ENCODE data around the gene CHST14.
"Not testable (repeated sequence)": the region's sequence is repeated elsewhere in the genome, so short reads cannot be mapped to it uniquely, and the experiment has no call there.

CHST14 gene

GRCh38 chr15:40449275-40449674 is 21.5 kb upstream of the CHST14 start:
- no peak for DNase-seq (ENCODE audit: low read depth)
- TF ChIP-seq, protein P1, sequence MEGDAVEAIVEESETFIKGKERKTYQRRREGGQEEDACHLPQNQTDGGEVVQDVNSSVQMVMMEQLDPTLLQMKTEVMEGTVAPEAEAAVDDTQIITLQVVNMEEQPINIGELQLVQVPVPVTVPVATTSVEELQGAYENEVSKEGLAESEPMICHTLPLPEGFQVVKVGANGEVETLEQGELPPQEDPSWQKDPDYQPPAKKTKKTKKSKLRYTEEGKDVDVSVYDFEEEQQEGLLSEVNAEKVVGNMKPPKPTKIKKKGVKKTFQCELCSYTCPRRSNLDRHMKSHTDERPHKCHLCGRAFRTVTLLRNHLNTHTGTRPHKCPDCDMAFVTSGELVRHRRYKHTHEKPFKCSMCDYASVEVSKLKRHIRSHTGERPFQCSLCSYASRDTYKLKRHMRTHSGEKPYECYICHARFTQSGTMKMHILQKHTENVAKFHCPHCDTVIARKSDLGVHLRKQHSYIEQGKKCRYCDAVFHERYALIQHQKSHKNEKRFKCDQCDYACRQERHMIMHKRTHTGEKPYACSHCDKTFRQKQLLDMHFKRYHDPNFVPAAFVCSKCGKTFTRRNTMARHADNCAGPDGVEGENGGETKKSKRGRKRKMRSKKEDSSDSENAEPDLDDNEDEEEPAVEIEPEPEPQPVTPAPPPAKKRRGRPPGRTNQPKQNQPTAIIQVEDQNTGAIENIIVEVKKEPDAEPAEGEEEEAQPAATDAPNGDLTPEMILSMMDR (conservative IDR thresholded peaks at IDR 0.05; ENCODE audit: low read depth, low read length): no peak
- no peak overlapping the region for H3K4me3 ChIP-seq (ENCODE audit: low read length)

DNA sequence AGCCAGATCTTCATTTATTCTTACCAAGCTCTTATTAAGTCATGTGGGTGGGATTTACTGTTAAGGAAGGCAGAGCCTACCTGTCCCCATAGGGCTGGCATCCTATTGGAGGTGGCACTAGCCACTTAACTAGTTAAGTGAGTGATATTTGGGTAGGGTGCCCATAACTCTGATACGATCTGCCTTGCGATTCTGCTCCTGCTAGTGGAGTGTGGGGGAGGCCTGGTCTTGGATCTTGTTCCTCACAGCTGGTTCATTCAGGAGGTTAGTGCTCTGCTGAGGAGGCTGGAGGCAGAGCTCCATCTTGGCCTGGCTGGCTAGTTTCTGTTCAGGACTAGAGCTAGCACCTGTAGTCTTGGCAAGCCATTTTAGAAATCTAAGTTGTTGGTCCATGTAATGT is 20.7 kb upstream of the CHST14 start:
- TF ChIP-seq, protein P1 (conservative IDR thresholded peaks at IDR 0.05; ENCODE audit: low read depth, low read length): no peak
- DNase-seq (ENCODE audit: low read depth): no peak
- no peak overlapping the region for H3K4me3 ChIP-seq (ENCODE audit: low read length)

GRCh38 chr15:40451527-40452158 is 19.1 kb upstream of the CHST14 start:
- DNase-seq (ENCODE audit: low read depth): no peak
- H3K4me3 ChIP-seq (ENCODE audit: low read length): no peak overlapping the region
- TF ChIP-seq, protein P1 (conservative IDR thresholded peaks at IDR 0.05; ENCODE audit: low read depth, low read length): no peak

DNA sequence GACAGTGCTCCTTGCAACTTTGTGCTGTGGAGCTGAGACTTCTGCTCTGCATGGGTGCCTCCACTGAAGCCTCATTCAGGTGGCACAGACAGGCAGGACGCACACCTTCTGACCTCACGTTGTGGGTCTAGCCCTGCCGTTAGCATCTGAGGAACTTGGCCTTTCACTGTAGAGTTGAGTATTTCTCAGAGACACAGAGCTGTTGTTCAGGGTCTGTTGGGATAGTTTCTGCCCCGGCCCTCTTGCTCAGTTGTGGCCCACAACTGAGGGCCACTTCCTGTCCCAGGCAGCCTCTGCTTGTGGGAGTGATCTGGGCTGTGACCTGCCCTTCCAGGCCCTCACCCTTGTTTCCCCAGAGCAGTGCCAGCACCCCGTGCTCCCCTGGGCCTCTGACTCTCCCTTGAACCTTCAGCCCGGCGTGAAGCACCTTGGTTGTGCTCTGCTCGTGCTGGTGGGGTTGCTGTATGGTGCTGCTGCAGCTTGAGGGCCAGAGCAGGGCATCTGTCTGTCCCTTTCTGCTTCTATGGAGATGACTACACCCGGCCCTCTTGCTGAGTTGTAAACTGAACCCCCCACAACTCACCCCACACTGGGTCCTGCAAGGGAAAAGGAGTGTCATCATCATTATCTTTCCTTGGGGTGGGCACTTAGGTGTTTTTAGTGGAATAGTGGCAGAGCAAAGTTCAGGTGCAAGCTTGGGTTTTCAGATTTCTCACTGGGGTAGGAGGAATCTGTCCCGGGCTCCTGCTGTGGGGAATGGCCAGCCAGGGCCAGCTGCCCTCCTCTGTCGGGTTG is 18.3 kb upstream of the CHST14 start:
- TF ChIP-seq, protein P1 (conservative IDR thresholded peaks at IDR 0.05; ENCODE audit: low read depth, low read length): no peak
- no peak for DNase-seq (ENCODE audit: low read depth)
- no peak overlapping the region for H3K4me3 ChIP-seq (ENCODE audit: low read length)

- not testable (repeated sequence) for DNase-seq (ENCODE audit: low read depth); H3K4me3 ChIP-seq (ENCODE audit: low read length)
Observed at GRCh38 chr15:40453941-40454340, 16.8 kb upstream of the CHST14 start.

- H3K4me3 ChIP-seq (ENCODE audit: low read length): no peak overlapping the region
- no peak for DNase-seq (ENCODE audit: low read depth)
- TF ChIP-seq, protein P1 (conservative IDR thresholded peaks at IDR 0.05; ENCODE audit: low read depth, low read length): no peak
Observed at GRCh38 chr15:40454904-40455391, 15.8 kb upstream of the CHST14 start.

DNA sequence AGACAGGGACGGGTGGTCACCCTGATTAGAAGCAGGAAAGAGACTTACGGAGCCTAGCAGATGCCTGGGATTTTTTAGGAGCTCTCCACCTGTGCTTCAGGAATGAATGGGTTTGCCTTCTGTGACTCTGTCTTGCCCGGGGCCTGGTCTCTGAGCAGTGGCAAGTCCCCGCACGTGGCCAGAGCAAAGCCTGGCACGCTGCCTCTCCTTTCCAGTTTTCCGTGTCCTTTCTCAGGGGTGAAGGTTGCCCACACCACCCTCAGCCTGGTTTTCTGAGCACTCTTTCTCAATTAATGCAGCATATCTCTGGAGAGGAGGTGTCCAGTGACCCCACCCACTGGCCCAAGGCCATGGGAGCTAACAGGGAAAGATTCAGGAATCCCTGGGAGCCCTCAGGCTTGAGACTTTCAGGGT is 14.5 kb upstream of the CHST14 start:
- H3K4me3 ChIP-seq (ENCODE audit: low read length): no peak overlapping the region
- DNase-seq (ENCODE audit: low read depth): no peak
- TF ChIP-seq, protein P1 (conservative IDR thresholded peaks at IDR 0.05; ENCODE audit: low read depth, low read length): no peak
